HEK293 (cell line): ENCODE data around the gene RFTN1.

Experiments
- CTCF ChIP-seq: fragments of 450-650 bp; formaldehyde crosslinking; IDR thresholded peaks from 2 replicates; pipeline ENCODE4 v1.5.1; 2016; ENCODE audit warnings: missing biosample characterization, missing genetic modification characterization
- KLF16 ChIP-seq: fragments of 450-650 bp; formaldehyde crosslinking; IDR thresholded peaks from 2 replicates; pipeline ENCODE4 v1.5.1; 2017; ENCODE audit warnings: missing biosample characterization, missing genetic modification characterization
- PBX3 ChIP-seq: sonication (generic); formaldehyde crosslinking; IDR thresholded peaks from 2 replicates; pipeline ENCODE4 v1.8.1; 2022; ENCODE audit warnings: mild to moderate bottlenecking, moderate library complexity, missing genetic modification reagents
- SP3 ChIP-seq: fragments of 450-650 bp; formaldehyde crosslinking; IDR thresholded peaks from 2 replicates; pipeline ENCODE4 v1.5.1; 2016; ENCODE audit warnings: missing biosample characterization, missing genetic modification characterization
- ZEB2 ChIP-seq: fragments of 450-650 bp; formaldehyde crosslinking; IDR thresholded peaks from 2 replicates; pipeline ENCODE4 v1.5.1; 2016; ENCODE audit warnings: missing biosample characterization, missing genetic modification characterization
- ZNF174 ChIP-seq: fragments of 450-650 bp; formaldehyde crosslinking; IDR thresholded peaks from 2 replicates; pipeline ENCODE4 v1.5.0; 2017; ENCODE audit warnings: missing biosample characterization, mild to moderate bottlenecking, missing genetic modification characterization
- ZNF221 ChIP-seq: fragments of 450-650 bp; formaldehyde crosslinking; IDR thresholded peaks from 2 replicates; pipeline ENCODE4 v1.5.1; 2017; ENCODE audit warnings: missing biosample characterization, missing genetic modification characterization, borderline replicate concordance
- ZNF239 ChIP-seq: fragments of 450-650 bp; formaldehyde crosslinking; IDR thresholded peaks from 2 replicates; pipeline ENCODE4 v1.5.1; 2016; ENCODE audit warnings: missing biosample characterization, missing genetic modification characterization
- ZNF626 ChIP-seq: fragments of 450-650 bp; sonication (Bioruptor Pico); formaldehyde crosslinking; IDR thresholded peaks from 2 replicates; pipeline ENCODE4 v1.5.1; 2018; ENCODE audit warnings: missing biosample characterization, missing genetic modification characterization, inconsistent platforms
- ZNF785 ChIP-seq: fragments of 450-650 bp; formaldehyde crosslinking; IDR thresholded peaks from 2 replicates; pipeline ENCODE4 v1.5.1; 2016; ENCODE audit warnings: missing biosample characterization, missing genetic modification characterization
- ZNF830 ChIP-seq: fragments of 450-650 bp; IDR thresholded peaks from 2 replicates; pipeline ENCODE4 v1.5.0; 2018; ENCODE audit warnings: missing biosample characterization, missing genetic modification characterization, low read depth, mild to moderate bottlenecking, moderate library complexity

- TF ChIP-seq ZNF239: no peak
- TF ChIP-seq ZNF174 (tag by site-specific recombination): no peak
- no peak for TF ChIP-seq CTCF (tag by site-specific recombination)
- no peak for TF ChIP-seq SP3 (tag by site-specific recombination)
- TF ChIP-seq KLF16 (tag by site-specific recombination): no peak
- no peak for TF ChIP-seq ZNF626 (tag by site-specific recombination)
- TF ChIP-seq ZNF830: no peak
- no peak for TF ChIP-seq PBX3 (CRISPR knock-in tag)
- TF ChIP-seq ZNF785 (tag by site-specific recombination): no peak
- no peak for TF ChIP-seq ZNF221 (tag by site-specific recombination)
- TF ChIP-seq ZEB2 (tag by site-specific recombination): no peak
Observed at GRCh38 chr3:16484984-16485383, 28.5 kb downstream of the RFTN1 start.
